NCI-H1417 treated with DMSO at 0.1 percent for 48 hours (cell line): ENCODE data around the gene NAALADL1.
"Not testable (repeated sequence)": the region's sequence is repeated elsewhere in the genome, so short reads cannot be mapped to it uniquely, and the experiment has no call there.

Experiments used
- DNase-seq: peaks from one replicate; lab custom pipeline; 2025; lab: John Stamatoyannopoulos, UW

Gene NAALADL1

GRCh38 chr11:65013888-65014725 is 44.2 kb downstream of the NAALADL1 start, which contains the start of gene ARL2:
ARL2 (plus strand) TSS chr11:65014160; CDS start chr11:65014208, 48 bp downstream.
- DNase-seq = peak; percentile 58

GRCh38 chr11:65013130-65013887 is 45.0 kb downstream of the NAALADL1 start:
- DNase-seq = peak; percentile 39

- DNase-seq = no peak
Measured at GRCh38 chr11:65008873-65009272, 49.5 kb downstream of the NAALADL1 start.

- DNase-seq = no peak
Measured at GRCh38 chr11:65008016-65008415, 50.3 kb downstream of the NAALADL1 start.

- not testable (repeated sequence) for DNase-seq
Measured at GRCh38 chr11:65003968-65004367, 54.4 kb downstream of the NAALADL1 start.

GRCh38 chr11:65003282-65003681 is 55.1 kb downstream of the NAALADL1 start:
- no peak for DNase-seq

- DNase-seq = no peak
Measured at GRCh38 chr11:65002706-65003105, 55.6 kb downstream of the NAALADL1 start.

GRCh38 chr11:64999478-64999877 is 58.9 kb downstream of the NAALADL1 start:
- DNase-seq = no peak

- DNase-seq = no peak
Measured at GRCh38 chr11:64998690-64999431, 59.5 kb downstream of the NAALADL1 start.

- DNase-seq = no peak
Measured at GRCh38 chr11:64998141-64998540, 60.2 kb downstream of the NAALADL1 start.

- no peak for DNase-seq
Measured at GRCh38 chr11:64996710-64997380, 61.5 kb downstream of the NAALADL1 start, which contains the start of gene BATF2. BATF2 (minus strand) TSS chr11:64996971; CDS start chr11:64996914, 57 bp downstream.

- DNase-seq = no peak
Measured at GRCh38 chr11:64996327-64996709, 62.0 kb downstream of the NAALADL1 start.
